Hematopoietic multipotent progenitor cell treated with erythropoietin and hydrocortisone succinate and interleukin-3 and kit ligand, for 8 days (in vitro differentiated cells): Measurements from ENCODE around the gene GNLY.

ENCODE experiments used
- DNase-seq: peaks from one replicate; pipeline ENCODE4 v3.0.0-alpha.2; 2015

The GNLY gene

GRCh38 chr2:85747441-85747840 lies 53.3 kb downstream of the GNLY start:
- no peak for DNase-seq

- DNase-seq, result no peak
Observed at GRCh38 chr2:85748039-85748734, 54.0 kb downstream of the GNLY start.
